ENCODE results near the gene PIGR. TPM values are rescaled to one million over a fixed set of nuclear protein-coding genes. Genes with fewer than 3 reads are reported as not detected.

Gene PIGR
- total RNA-seq, 1 donor from 2014 or later = 30.1 TPM

DNA sequence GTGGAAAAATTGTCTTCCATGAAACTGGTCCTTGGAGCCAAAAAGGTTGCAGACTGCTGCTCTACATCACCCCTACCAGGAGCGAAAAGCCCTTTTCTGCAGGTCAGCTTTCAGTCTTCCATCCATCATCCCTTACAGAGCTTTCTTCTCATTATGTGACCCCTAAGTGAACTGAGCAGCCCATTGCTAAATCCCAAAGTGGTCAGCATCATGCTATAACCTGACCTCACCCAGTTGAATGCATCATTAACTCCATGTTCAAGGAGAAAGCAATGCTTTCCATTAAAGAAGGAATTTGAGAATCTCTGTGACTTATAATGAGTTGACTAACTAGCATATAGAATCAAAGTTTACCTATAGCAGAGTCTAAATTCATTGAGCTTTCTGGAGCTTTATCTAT is 59.4 kb downstream of the PIGR start:
- H3K36me3 Mint-ChIP-seq = no peaks in the 10 kb centered on the region
- H3K27me3 Mint-ChIP-seq = peaks cover 23% of the 10 kb centered on the region
- no peak overlapping the region for H3K4me3 Mint-ChIP-seq
- peaks cover 5% of the 10 kb centered on the region for H3K4me1 Mint-ChIP-seq (ENCODE audit: unreplicated experiment)
- no peak for DNase-seq (ENCODE audit: extremely low spot score, unreplicated experiment)
- TF ChIP-seq, protein P1, sequence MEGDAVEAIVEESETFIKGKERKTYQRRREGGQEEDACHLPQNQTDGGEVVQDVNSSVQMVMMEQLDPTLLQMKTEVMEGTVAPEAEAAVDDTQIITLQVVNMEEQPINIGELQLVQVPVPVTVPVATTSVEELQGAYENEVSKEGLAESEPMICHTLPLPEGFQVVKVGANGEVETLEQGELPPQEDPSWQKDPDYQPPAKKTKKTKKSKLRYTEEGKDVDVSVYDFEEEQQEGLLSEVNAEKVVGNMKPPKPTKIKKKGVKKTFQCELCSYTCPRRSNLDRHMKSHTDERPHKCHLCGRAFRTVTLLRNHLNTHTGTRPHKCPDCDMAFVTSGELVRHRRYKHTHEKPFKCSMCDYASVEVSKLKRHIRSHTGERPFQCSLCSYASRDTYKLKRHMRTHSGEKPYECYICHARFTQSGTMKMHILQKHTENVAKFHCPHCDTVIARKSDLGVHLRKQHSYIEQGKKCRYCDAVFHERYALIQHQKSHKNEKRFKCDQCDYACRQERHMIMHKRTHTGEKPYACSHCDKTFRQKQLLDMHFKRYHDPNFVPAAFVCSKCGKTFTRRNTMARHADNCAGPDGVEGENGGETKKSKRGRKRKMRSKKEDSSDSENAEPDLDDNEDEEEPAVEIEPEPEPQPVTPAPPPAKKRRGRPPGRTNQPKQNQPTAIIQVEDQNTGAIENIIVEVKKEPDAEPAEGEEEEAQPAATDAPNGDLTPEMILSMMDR (conservative IDR thresholded peaks at IDR 0.05) = no peak
- H3K9me3 Mint-ChIP-seq = no peaks in the 10 kb centered on the region
- H3K27ac Mint-ChIP-seq = no peak overlapping the region

DNA sequence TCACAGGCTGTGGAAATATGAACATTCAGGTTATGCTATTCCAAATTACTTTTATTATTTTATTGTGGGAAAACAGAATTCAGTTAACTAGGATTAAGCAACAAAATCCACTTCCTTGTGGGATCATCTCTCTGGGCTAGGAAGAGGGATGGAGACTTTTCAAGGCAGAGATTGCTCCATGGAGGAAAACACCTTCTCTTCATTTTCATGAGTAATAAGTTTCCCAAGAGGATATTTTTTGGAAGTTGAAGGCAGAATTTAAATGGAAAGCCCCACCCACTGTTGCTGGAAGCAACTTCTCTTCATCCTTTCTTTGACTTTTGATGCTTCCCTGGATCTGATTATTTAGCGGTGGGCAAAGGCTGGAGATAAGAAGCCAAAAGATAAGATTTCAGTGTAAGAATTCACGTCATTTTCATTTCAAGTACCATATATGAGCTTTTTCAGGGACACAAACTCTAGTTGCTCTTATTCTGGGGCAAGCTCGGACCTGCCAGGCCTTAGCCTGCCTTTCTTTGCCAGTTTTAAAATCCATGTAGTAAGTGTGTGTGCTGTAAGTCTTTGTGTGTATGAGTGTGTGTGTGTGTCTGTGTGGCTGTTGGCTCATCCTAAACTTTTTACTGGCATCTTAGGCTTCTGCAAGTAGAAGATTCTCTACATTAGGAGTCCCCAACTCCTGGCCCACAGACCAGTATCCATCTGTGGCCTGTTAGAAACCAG is 60.8 kb downstream of the PIGR start:
- Mint-ChIP-seq H3K27me3 (peaks cover 23% of the 10 kb centered on the region), H3K4me1 (ENCODE audit: unreplicated experiment) (peaks cover 5% of the 10 kb centered on the region), H3K4me3 (no peak overlapping the region), H3K27ac (no peak overlapping the region), H3K36me3 (no peaks in the 10 kb centered on the region), H3K9me3 (no peaks in the 10 kb centered on the region)
- no peak for DNase-seq (ENCODE audit: extremely low spot score, unreplicated experiment)
- TF ChIP-seq, protein P1 (conservative IDR thresholded peaks at IDR 0.05) = no peak

DNA sequence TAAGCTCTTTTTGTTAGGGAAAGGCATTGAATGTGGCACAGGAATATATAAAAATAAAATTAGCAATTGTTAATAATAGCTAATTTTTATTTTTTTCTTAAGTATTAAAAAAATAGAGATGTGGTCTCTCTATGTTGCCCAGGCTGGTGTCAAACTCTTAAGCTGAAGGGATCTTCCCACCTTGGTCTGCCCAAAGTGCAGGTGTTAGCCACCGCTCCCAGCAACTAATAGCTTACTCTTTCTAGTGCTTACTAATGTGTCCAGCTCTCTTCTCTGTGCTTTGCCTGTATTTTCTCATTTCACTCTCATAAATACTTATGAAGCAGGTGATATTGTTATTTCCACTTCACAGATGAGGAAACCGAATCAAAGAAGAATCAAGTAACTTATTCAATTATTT is 62.4 kb downstream of the PIGR start:
- no peak for DNase-seq (ENCODE audit: extremely low spot score, unreplicated experiment)
- H3K27me3 Mint-ChIP-seq = peaks cover 18% of the 10 kb centered on the region

DNA sequence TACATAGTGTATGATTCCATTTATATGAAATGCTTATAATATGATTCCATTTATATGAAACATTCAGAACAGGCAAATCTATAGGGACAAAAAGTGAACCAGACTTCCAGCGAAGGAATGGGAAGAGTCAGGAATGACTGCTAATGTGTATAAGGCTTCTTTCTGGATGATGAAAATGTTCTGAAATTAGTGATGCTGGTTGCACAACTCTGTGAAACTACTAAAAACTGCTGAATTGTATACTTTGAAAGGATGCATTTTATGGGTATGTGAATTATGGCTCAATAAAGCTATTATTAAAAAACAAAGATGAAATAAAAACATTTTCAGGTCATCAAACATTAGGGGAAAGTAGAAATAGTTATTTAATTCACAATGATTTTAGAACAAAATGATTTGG is 63.1 kb downstream of the PIGR start:
- no peak for DNase-seq (ENCODE audit: extremely low spot score, unreplicated experiment)
- no peaks in the 10 kb centered on the region for H3K36me3 Mint-ChIP-seq

More for the DNA sequence above, 62.4 kb downstream of the PIGR start:
- no peaks in the 10 kb centered on the region for H3K36me3 Mint-ChIP-seq
- TF ChIP-seq, protein P1 (conservative IDR thresholded peaks at IDR 0.05) = no peak
- peaks cover 5% of the 10 kb centered on the region for H3K4me1 Mint-ChIP-seq (ENCODE audit: unreplicated experiment)
- no peaks in the 10 kb centered on the region for H3K9me3 Mint-ChIP-seq
- no peak overlapping the region for H3K4me3 Mint-ChIP-seq
- no peak overlapping the region for H3K27ac Mint-ChIP-seq

DNA sequence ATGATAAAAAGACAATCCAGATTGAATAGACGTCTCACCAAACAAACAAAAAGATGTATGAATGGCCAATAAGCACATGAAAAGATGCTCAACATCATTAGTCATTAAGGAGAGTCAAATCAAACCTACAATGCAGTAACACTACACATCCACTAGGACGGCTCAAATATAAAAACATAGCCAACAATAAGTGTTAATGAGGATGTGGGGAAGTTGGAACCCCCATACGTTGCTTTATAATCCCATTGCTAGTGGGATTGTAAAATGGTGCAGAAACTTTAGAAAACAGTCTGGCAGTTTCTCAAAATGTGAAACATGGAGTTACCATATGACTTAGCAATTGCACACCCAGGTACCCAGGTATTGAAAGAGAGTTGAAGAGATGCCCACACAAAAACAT is 63.7 kb downstream of the PIGR start:
- Mint-ChIP-seq H3K4me1 (ENCODE audit: unreplicated experiment) (peaks cover 5% of the 10 kb centered on the region), H3K36me3 (no peaks in the 10 kb centered on the region), H3K9me3 (no peaks in the 10 kb centered on the region), H3K27ac (no peak overlapping the region), H3K4me3 (no peak overlapping the region), H3K27me3 (peaks cover 13% of the 10 kb centered on the region)
- no peak for DNase-seq (ENCODE audit: extremely low spot score, unreplicated experiment)
- TF ChIP-seq, protein P1 (conservative IDR thresholded peaks at IDR 0.05) = peak; percentile 59

More for the DNA sequence above, 63.1 kb downstream of the PIGR start:
- Mint-ChIP-seq H3K4me3 (no peak overlapping the region), H3K4me1 (ENCODE audit: unreplicated experiment) (peaks cover 5% of the 10 kb centered on the region), H3K27me3 (peaks cover 15% of the 10 kb centered on the region), H3K9me3 (no peaks in the 10 kb centered on the region), H3K27ac (no peak overlapping the region)
- TF ChIP-seq, protein P1 (conservative IDR thresholded peaks at IDR 0.05) = no peak
